Mucosa of descending colon (tissue), 3 donors: ENCODE measurements around the gene GSE1. TPM values are rescaled to one million over a fixed set of nuclear protein-coding genes. Genes with fewer than 3 reads are reported as not detected.
A peak's percentile ranks its signal among the peaks of the same experiment; 100 is the strongest.

ENCODE experiments used
- ATAC-seq: fragments of 200-7000 bp; cut with Tn5 transposase; one replicate; pipeline ENCODE4 v1.9.1; 2020; ENCODE audit warnings: mild to moderate bottlenecking, moderate library complexity
- DNase-seq, 3 donors: peaks; one replicate each; pipeline ENCODE4 v3.0.0-alpha.2; 2020
- H3K36me3 ChIP-seq: fragments of 200-600 bp; one replicate; pipeline ENCODE4 v1.8.0; 2021; ENCODE audit warnings: low read depth, mild to moderate bottlenecking
- H3K4me1 ChIP-seq: fragments of 200-600 bp; one replicate; pipeline ENCODE4 v1.8.0; 2021; ENCODE audit warnings: low read depth, mild to moderate bottlenecking
- H3K4me3 ChIP-seq: fragments of 200-600 bp; one replicate; pipeline ENCODE4 v1.8.0; 2021; ENCODE audit warnings: mild to moderate bottlenecking
- H3K9me3 ChIP-seq: fragments of 200-600 bp; one replicate; pipeline ENCODE4 v1.8.0; 2021; ENCODE audit warnings: mild to moderate bottlenecking
- CTCF ChIP-seq: fragments of 200-600 bp; IDR thresholded peaks from one replicate; pipeline ENCODE4 v1.8.0; 2022; ENCODE audit warnings: antibody characterized with exemption, mild to moderate bottlenecking
- intact Hi-C, 2 donors: fragments of 100-400 bp; cut with DNase I in 1 of 2; cut with micrococcal nuclease in 1 of 2; formaldehyde crosslinking; loops; one replicate each; pipeline versions ENCODE4 v1.11.0 to v1.11.1; 2022; cut with DNase I, micrococcal nuclease
- total RNA-seq, 3 donors: library from RNA; stranded (reverse); fragmentation: NEBNext Ultra II Directional in 2 of 3; extraction: Animal tissue kit (Norgen Biotek cat#: 25700) in 2 of 3; gene quantifications; one replicate each; pipeline versions ENCODE4 v1.2.1 to v1.2.4, GENCODE V29; 2021 to 2023
- donor health status: DM: no; HTN: no; CAD: no; lungs with moderate emphysema.
- donor health status: DM: no; HTN: no; CAD: no.
- donor health status: DM: no; HTN: yes; CAD: no.

Gene GSE1
- total RNA-seq, 3 donors from 2014 or later = 107 to 122 (median 107) TPM

- no peak for ATAC-seq
Observed at GRCh38 chr16:85576944-85577343, 36.2 kb upstream of the GSE1 start.

GRCh38 chr16:85577899-85578598 is 35.1 kb upstream of the GSE1 start:
- intact Hi-C loops = no loop called here
- no peak for DNase-seq
- no peaks in the 10 kb centered on the region for H3K36me3 ChIP-seq
- H3K4me3 ChIP-seq = no peak overlapping the region
- TF ChIP-seq CTCF = no peak
- peaks cover 54% of the 10 kb centered on the region for H3K4me1 ChIP-seq
- no peaks in the 10 kb centered on the region for H3K9me3 ChIP-seq
- ATAC-seq = peak; percentile 6

More at GRCh38 chr16:85576944-85577343, 36.2 kb upstream of the GSE1 start:
- H3K36me3 ChIP-seq = no peaks in the 10 kb centered on the region
- no peaks in the 10 kb centered on the region for H3K9me3 ChIP-seq
- H3K4me3 ChIP-seq = no peak overlapping the region
- H3K4me1 ChIP-seq = peaks cover 54% of the 10 kb centered on the region
- no peak for TF ChIP-seq CTCF
- DNase-seq = no peak
- intact Hi-C loops = no loop called here

- intact Hi-C loops = no loop called here
- H3K4me3 ChIP-seq = no peak overlapping the region
- no peaks in the 10 kb centered on the region for H3K9me3 ChIP-seq
- ATAC-seq (no peak), DNase-seq (no peak)
- peaks cover 50% of the 10 kb centered on the region for H3K4me1 ChIP-seq
- TF ChIP-seq CTCF = no peak
- H3K36me3 ChIP-seq = no peaks in the 10 kb centered on the region
Observed at GRCh38 chr16:85578599-85578948, 34.5 kb upstream of the GSE1 start.

- TF ChIP-seq CTCF = no peak
- no peaks in the 10 kb centered on the region for H3K36me3 ChIP-seq
- no peaks in the 10 kb centered on the region for H3K9me3 ChIP-seq
- DNase-seq (no peak), ATAC-seq (no peak)
- intact Hi-C loops = no loop called here
- no peak overlapping the region for H3K4me3 ChIP-seq
- H3K4me1 ChIP-seq = peaks cover 44% of the 10 kb centered on the region
Observed at GRCh38 chr16:85579191-85579590, 33.9 kb upstream of the GSE1 start.

- intact Hi-C loops = no loop called here
- Histone ChIP-seq H3K4me1 (peaks cover 36% of the 10 kb centered on the region), H3K4me3 (no peak overlapping the region), H3K36me3 (no peaks in the 10 kb centered on the region), H3K9me3 (no peaks in the 10 kb centered on the region)
- peak; percentile 8 for ATAC-seq
- no peak for TF ChIP-seq CTCF
- DNase-seq = no peak
Observed at GRCh38 chr16:85579923-85580580, 33.1 kb upstream of the GSE1 start.
